Amniotic epithelial cell (primary cell): Measurements from ENCODE around the gene RASIP1.

Source experiments
- DNase-seq: peaks from one replicate; pipeline ENCODE4 v3.0.0-alpha.2; 2010; ENCODE audit warnings: low read depth

RASIP1 gene

GRCh38 chr19:48674216-48674809, 66.1 kb downstream of the RASIP1 start:
- no peak for DNase-seq

GRCh38 chr19:48673436-48674100, 66.8 kb downstream of the RASIP1 start:
- DNase-seq = no peak

GRCh38 chr19:48672994-48673393, 67.4 kb downstream of the RASIP1 start, which contains the start of gene NTN5:
NTN5 (minus strand) TSS chr19:48673017; CDS start chr19:48670986, 2,031 bp downstream.
- DNase-seq = no peak

GRCh38 chr19:48671446-48671995, 68.9 kb downstream of the RASIP1 start:
- DNase-seq = no peak

GRCh38 chr19:48670699-48671445, 69.5 kb downstream of the RASIP1 start:
- no peak for DNase-seq
